GM10847 (cell line): ENCODE results near the gene NAA80.

Source experiments
- POLR2A ChIP-seq: IDR thresholded peaks from 2 replicates; pipeline ENCODE4 v1.6.1; 2011; ENCODE audit not compliant: insufficient read length; ENCODE audit errors: extremely low read depth

The NAA80 gene

DNA sequence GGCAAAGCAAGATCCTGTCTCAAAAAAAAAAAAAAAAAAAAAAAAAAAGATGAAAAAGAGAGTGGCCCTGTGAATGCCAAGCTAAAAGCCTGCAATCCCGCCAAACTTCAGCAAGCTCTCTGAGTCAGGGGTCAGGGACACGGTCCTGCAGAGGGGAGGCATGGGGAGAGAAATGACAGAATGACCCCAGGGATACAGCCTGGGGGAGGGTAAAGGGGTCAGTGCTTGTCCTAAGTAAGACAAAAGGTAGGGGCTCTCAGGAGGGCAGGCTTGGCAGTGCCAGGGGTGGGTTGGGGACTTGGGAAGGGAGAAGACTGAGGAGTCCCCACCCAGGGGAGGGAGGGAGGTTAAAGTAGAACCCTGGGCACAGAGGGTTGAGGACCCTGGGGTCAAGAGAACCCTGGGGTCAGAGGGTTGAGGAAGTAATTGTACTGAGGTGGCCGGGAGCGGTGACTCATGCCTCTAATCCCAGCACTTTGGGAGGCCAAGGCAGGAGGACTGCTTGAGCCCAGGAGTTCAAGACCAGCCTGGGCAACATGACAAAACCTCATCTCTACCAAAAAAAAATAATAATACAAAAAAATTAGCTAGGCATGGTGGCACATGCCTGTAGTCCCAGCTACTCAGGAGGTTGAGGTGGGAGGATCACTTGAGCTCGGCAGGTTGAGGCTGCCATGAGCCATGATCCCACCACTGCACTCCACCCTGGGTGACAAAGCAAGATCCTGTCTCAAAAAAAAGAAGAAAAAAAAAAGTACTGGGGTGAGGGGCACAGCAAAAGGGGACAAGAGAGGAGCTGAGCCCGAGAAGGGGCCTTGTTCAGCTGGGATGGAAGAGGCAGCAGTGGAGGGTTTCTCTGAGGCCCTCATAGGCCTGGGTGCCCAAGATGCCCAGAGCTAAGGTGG lies 35.5 kb downstream of the NAA80 start:
- no peak for TF ChIP-seq POLR2A

DNA sequence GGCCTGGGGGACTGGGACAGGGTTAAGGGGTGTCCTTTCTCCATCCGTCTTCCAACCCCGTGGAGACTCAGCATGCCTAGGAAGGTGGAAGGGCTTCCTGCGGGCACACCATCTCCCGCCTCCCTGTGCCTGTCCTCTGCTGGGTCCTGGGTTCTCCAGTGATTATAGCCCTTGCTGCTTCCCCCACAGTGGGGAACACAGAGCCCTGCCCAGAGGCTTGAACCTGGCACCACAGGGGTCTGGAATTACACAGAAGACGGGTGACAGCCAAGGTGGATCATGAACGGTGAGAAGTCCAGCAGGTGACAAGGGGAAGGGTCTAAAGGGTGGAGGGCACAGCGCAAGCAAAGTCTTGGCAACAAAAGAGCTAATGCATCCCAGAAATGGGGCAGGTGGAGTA lies 36.4 kb downstream of the NAA80 start:
- no peak for TF ChIP-seq POLR2A

DNA sequence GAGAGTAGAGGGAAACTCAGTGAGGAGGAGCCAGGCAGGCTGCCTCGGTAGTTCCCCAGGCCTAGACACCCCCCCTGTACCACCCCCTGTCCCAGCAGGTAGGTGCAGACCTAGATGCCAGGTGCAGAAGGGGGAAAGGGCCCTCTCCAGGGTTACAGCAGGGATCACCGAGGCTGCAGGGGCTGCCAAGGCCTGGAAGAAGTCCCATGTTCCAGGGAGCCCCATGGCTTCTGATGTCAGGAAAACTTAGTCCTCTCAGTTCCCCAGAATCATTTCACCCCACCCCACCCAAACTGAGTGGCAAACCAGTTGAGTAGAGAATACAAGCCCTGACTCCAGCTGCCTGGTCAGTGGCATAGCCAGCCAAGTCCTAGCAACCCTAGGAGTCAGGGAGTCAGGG lies 37.7 kb downstream of the NAA80 start:
- no peak for TF ChIP-seq POLR2A

DNA sequence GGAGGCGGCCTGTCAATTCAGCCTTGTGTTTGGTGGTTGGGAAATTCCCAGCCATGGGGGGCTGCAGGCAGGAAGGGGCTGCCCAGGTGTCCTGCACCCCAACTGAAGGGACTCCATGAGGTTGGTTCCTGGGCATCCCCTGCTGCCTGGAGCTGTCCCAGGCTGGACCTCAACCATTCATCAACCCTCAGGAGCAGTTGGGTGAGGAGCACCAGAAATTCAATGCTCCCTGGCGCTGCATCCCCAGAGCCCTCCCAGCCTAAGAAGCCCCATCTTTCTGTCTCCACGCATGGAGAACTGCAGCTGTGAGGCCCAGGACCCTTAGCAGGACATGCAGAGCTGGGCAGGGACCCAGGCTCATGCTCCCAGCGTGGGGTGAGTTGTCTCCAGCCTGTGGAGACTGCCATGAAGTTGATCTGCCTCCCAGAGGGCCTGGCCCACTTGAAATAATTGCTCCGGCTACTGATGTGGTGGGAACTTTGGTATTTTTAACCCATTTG lies 38.2 kb downstream of the NAA80 start:
- TF ChIP-seq POLR2A = no peak

DNA sequence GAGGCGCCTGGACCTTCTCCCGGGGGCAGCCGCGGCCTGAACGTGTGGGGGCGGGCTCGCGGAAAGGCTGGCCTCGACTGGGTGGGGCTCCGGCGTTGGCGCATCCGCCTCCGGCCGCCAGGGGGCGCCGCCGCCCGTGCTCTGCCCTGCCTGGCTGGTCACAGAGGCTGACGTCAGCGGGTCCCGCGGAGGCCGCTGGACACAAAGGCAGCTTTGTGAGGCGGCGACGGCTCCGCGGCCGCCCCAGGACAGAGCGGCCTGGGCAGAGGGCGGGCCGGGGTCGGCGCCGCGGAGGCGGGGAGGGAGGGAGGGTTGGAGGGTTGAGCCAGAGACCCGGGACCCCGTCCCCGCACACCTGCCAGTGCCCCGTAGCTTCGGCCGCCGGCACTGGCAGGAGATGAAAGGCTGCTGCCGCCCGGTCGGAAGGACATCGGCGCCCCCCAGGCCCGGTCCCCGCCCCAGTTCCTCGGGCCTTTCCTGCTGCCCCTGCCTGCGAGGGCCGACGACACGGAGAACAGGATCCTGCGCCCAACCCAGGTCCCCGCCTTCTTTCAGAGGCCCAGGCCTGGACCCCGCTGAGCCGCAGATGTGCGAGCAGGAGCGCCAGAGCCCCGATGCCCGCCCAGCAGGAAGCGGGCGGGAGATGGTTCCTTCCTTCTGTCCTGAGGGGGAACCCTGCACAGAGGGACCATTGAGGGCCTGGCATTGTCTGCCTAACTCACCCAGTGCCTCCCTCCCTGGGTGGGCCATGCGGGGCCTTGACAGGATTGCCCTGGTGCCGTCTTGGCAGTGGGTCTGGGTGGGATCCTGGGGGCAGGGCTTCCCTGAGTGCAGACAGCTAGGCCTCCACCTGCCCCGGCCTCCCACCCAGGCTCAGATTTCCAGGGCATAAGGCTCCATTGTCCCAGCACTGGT lies 38.9 kb downstream of the NAA80 start:
- TF ChIP-seq POLR2A = peak; percentile 38

DNA sequence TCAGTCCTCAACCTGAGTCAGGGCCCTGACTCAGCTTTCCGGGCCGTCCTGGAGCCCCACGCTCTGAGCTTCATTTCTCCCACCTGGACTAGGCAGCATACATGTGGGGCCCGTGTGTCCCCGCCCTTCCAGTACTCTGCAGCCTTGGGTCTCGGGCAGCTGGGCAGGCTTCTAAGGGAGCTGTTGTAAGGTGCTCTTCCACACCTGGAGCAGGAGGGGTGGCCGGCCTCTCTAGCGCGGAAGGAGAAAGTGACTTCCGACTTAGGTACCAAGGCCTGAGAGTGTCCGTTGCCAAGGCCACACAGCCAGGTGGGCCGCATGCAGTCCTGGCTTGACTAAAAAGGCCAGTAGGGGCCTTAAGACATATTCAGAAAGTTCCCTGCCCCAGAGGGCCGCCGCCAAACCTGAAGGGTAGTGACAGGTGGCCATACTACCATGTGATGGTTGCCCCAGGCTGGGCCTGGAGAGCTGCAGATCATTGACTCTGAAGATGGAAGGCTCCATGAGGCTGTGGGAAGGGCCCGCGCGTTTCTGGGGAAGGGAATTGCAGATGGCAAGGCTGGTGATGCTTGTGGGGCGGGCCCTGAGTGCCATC lies 39.7 kb downstream of the NAA80 start:
- TF ChIP-seq POLR2A = no peak

DNA sequence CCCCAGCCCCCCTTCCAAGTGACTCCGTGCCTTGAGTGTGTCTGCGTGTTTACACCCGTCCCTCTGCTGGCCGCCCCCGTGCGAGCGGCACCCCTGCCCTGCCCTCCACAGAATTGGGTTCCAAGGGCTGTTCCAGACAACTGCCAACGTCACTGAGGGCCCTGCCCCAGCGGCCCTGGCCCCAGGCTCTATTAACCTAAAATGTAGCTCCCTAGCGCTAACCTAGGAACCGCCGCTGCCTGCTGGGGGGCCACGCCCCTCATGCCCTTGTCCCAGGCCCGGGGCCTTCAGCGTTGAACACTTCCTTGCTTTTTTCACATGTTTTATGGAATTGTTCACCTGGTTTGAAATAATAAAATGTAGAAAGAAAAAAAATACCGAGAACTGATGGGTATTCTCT lies 40.2 kb downstream of the NAA80 start:
- no peak for TF ChIP-seq POLR2A

DNA sequence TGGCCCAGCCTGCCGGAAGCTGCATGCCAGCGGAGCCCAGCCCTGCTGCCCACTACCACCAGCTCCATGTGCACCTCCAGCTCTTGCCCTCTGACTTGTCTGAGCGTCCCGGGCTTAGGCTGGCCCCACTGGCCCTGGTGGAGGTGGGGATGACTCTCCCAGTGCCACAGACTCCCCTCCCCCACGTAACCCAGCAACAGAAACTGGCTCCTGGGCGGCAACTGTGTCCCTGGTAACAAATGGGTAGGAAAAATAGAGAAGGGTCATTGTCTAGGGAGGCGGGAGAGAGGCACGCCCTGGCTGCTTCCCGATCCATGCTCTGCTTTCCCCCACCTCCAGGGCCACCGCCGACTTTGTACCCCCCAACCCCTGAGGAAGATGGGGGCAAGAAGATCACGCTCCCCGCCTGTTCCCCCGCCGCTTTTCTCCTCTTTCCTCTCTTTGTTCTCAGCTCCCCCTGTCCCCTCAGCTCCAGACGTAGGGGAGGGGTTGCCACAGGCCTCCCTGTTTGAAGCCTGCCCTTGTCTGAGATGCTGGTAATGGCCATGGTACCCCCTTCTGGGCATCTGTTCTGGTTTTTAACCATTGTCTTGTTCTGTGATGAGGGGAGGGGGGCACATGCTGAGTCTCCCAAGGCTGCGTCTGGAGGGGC lies 41.0 kb downstream of the NAA80 start:
- TF ChIP-seq POLR2A = no peak

DNA sequence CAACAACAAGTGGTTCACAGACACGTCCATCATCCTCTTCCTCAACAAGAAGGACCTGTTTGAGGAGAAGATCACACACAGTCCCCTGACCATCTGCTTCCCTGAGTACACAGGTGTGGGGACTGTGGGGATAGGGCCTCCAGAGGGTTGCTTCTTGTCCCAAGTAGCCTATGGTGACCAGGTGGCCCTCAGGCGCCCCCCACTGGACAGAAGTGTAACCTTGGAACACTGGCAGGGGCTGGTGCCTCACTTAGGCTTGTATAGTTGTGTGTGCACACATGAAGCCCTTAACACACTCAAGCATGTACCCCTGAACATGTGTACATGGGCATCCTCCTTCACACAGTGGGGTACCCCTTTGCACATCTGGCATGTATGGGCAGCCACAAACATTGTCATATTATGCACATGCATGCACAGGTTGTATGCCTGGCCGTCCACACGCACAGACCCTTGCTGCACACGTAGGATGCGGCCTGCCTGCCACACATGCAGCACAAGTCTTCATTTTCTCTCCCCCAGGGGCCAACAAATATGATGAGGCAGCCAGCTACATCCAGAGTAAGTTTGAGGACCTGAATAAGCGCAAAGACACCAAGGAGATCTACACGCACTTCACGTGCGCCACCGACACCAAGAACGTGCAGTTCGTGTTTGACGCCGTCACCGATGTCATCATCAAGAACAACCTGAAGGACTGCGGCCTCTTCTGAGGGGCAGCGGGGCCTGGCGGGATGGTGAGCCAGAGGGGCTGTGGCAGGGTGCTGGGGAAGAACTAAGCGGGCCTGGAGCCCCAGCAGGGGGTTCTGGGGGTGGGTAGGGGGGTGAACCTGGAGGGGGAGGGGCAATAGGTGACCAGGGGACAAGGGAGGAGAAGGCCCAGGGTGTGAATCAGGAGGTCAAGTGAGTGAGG lies 42.0 kb downstream of the NAA80 start:
- TF ChIP-seq POLR2A = no peak

DNA sequence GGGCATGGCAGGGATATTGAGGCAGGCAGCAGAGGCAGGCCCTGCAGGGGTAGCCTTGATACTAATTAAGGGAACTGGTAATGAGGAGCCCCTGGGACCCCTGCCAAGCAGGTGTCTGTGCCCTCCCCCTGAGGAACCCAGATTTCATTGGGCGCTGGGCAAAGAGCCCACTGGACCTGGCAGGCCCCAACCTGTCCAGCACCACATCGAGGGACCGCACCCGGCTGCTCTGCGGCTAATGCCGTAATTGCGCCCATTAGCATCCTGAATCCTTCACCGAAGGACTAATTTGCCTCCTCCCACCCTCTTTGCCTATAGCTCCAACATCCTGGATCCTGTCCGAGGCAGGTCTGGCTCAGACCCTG lies 44.0 kb downstream of the NAA80 start:
- no peak for TF ChIP-seq POLR2A

DNA sequence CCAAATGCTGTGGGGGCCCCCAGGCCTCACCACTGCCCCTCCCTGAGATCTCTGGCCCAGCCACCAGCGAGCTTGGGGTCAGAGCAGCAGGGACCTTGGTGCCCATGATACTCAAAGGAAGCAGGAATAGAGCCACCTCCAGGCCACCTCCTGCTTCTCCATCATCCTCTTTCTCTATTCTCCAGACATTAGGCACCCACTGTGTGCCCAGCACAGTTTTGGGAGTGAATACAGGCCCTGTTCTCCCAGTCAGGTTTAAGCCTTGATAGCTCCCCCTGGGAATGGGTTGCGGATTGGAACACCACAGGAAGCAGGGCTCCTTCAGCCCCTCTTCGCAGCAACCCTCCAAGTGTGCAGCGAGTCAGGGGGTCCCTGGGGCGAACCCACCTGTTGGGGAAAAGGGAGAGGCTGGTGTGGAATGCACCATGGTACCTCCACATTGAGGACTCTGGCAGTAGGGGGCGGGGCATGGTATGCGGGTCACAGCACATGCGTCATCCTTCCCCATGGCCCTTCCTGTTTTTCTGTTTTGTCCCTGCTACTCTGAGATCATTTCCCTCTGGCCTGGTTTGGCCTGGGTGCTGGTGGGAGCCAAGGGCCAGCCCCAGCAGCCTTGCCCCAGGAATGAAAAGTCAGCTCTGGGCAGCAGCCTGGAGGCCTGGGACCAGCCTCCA lies 44.5 kb downstream of the NAA80 start:
- no peak for TF ChIP-seq POLR2A

DNA sequence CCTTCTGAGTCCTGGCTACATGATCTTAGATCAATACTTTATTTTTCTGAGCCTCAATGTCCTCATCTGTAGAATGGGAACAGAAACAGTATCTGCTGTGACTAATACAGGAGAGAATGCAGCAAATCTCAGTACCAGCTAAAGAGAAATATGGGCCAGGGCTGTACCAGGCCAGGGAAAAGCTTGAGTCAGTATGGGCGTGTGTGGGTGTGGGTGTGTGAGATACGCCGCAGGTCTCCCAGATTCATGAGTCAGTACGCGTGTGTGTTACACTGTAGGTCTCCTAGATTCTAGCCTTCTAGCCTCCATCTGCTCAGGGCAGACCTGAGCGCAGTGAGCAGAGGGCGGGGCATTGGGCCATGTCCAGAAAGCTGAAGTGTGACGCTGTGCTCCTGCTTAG lies 48.0 kb downstream of the NAA80 start:
- TF ChIP-seq POLR2A = no peak

DNA sequence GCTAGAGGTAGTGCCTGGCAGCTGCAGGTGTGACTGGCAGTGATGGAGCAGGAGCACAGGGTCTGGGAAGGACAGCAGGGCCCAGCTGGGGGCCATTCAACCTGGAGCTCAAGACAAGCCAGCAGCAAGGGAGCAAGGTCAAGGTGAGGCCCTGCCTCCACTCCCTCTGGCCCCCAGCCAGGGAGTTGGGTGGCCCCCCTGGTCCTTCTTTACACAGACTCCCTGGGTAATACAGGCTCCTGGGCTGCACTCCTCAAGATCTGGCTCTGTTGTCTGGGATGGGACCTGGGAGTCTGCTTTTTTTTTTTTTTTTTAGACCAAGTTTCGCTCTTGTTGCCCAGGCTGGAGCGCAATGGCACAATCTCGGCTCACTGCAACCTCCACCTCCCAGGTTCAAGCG lies 48.7 kb downstream of the NAA80 start:
- no peak for TF ChIP-seq POLR2A
